Mucosa of descending colon (tissue), 3 donors: ENCODE data around the gene CYP2U1. TPM values are rescaled to one million over a fixed set of nuclear protein-coding genes. Genes with fewer than 3 reads are reported as not detected.

Experiments used
- ATAC-seq: fragments of 200-7000 bp; cut with Tn5 transposase; one replicate; pipeline ENCODE4 v1.9.1; 2020; ENCODE audit warnings: mild to moderate bottlenecking, moderate library complexity
- DNase-seq, 3 donors: peaks; one replicate each; pipeline ENCODE4 v3.0.0-alpha.2; 2020
- H3K36me3 ChIP-seq: fragments of 200-600 bp; one replicate; pipeline ENCODE4 v1.8.0; 2021; ENCODE audit warnings: low read depth, mild to moderate bottlenecking
- H3K4me1 ChIP-seq: fragments of 200-600 bp; one replicate; pipeline ENCODE4 v1.8.0; 2021; ENCODE audit warnings: low read depth, mild to moderate bottlenecking
- H3K4me3 ChIP-seq: fragments of 200-600 bp; one replicate; pipeline ENCODE4 v1.8.0; 2021; ENCODE audit warnings: mild to moderate bottlenecking
- H3K9me3 ChIP-seq: fragments of 200-600 bp; one replicate; pipeline ENCODE4 v1.8.0; 2021; ENCODE audit warnings: mild to moderate bottlenecking
- CTCF ChIP-seq: fragments of 200-600 bp; IDR thresholded peaks from one replicate; pipeline ENCODE4 v1.8.0; 2022; ENCODE audit warnings: antibody characterized with exemption, mild to moderate bottlenecking
- intact Hi-C, 2 donors: fragments of 100-400 bp; cut with DNase I in 1 of 2; cut with micrococcal nuclease in 1 of 2; formaldehyde crosslinking; loops; one replicate each; pipeline versions ENCODE4 v1.11.0 to v1.11.1; 2022; cut with DNase I, micrococcal nuclease
- total RNA-seq, 3 donors: library from RNA; stranded (reverse); fragmentation: NEBNext Ultra II Directional in 2 of 3; extraction: Animal tissue kit (Norgen Biotek cat#: 25700) in 2 of 3; gene quantifications; one replicate each; pipeline versions ENCODE4 v1.2.1 to v1.2.4, GENCODE V29; 2021 to 2023
- donor health status: DM: no; HTN: no; CAD: no; lungs with moderate emphysema.
- donor health status: DM: no; HTN: no; CAD: no.
- donor health status: DM: no; HTN: yes; CAD: no.

Gene CYP2U1
- total RNA-seq, 3 donors from 2014 or later: 3.4 to 10.5 (median 3.4) TPM

- ATAC-seq: no peak
Observed at GRCh38 chr4:107893171-107894137, 37.9 kb upstream of the CYP2U1 start.

GRCh38 chr4:107894138-107894603 is 37.2 kb upstream of the CYP2U1 start:
- ATAC-seq (no peak), DNase-seq (no peak)
- no peak for TF ChIP-seq CTCF
- H3K4me1 ChIP-seq: no peaks in the 10 kb centered on the region
- no peaks in the 10 kb centered on the region for H3K9me3 ChIP-seq
- no peaks in the 10 kb centered on the region for H3K36me3 ChIP-seq
- H3K4me3 ChIP-seq: no peak overlapping the region
- intact Hi-C loops: no loop called here

More at GRCh38 chr4:107893171-107894137, 37.9 kb upstream of the CYP2U1 start:
- no peak overlapping the region for H3K4me3 ChIP-seq
- no peak for DNase-seq
- H3K4me1 ChIP-seq: no peaks in the 10 kb centered on the region
- intact Hi-C loops: no loop called here
- no peaks in the 10 kb centered on the region for H3K36me3 ChIP-seq
- no peak for TF ChIP-seq CTCF
- peaks cover 4% of the 10 kb centered on the region for H3K9me3 ChIP-seq

- H3K36me3 ChIP-seq: no peaks in the 10 kb centered on the region
- intact Hi-C loops: no loop called here
- H3K4me1 ChIP-seq: no peaks in the 10 kb centered on the region
- TF ChIP-seq CTCF: no peak
- H3K4me3 ChIP-seq: no peak overlapping the region
- H3K9me3 ChIP-seq: no peaks in the 10 kb centered on the region
- DNase-seq (no peak), ATAC-seq (peak; percentile 89)
Observed at GRCh38 chr4:107896158-107896645, 35.1 kb upstream of the CYP2U1 start.

GRCh38 chr4:107896646-107897045 is 34.7 kb upstream of the CYP2U1 start:
- no peak for DNase-seq
- no peaks in the 10 kb centered on the region for H3K36me3 ChIP-seq
- no peaks in the 10 kb centered on the region for H3K4me1 ChIP-seq
- H3K9me3 ChIP-seq: no peaks in the 10 kb centered on the region
- H3K4me3 ChIP-seq: no peak overlapping the region
- no peak for ATAC-seq
- no peak for TF ChIP-seq CTCF
- intact Hi-C loops: no loop called here

- Histone ChIP-seq H3K4me3 (no peak overlapping the region), H3K4me1 (no peaks in the 10 kb centered on the region), H3K36me3 (no peaks in the 10 kb centered on the region), H3K9me3 (no peaks in the 10 kb centered on the region)
- TF ChIP-seq CTCF: no peak
- intact Hi-C loops: no loop called here
- DNase-seq: no peak
- no peak for ATAC-seq
Observed at GRCh38 chr4:107897823-107898222, 33.5 kb upstream of the CYP2U1 start.
